ENCODE results near the gene CCDC73.

The CCDC73 gene

DNA sequence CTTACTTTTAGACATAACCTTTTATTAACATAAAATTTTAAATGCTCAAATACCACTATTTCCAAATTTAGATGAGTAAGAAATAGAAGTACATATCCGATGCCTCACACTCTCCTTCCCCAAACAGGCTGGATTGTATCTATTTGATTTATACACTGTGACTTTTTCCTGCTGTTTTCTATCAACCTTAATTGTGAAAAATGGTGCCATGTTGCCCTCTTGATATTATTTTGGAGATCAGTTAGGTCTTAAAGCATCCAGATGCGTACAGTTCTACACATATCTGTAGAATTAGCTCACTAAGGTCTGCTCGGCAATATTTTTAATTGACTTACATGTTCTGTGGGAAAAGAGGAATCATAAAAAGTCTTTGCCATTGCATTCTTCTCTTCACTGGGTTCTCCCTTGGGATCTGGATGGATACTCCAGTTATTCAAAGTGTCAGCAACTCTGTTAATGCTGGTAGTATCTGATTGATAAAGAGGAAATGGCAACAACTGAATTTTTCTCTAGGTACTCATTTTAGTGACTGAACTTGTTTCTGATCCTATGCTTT is 183.6 kb downstream of the CCDC73 start:
- no peak for TF ChIP-seq FOXP2 (optimal IDR thresholded peaks at IDR 0.05; ENCODE audit: borderline replicate concordance, extremely low read depth, extremely low read length, insufficient read depth)
- TF ChIP-seq TAF1 (IDR thresholded peaks at IDR 0.05; ENCODE audit: borderline replicate concordance, insufficient read depth, low read length) = no peak
- no peak for TF ChIP-seq POLR2AphosphoS5 (IDR thresholded peaks at IDR 0.05; ENCODE audit: low read depth, low read length)

GRCh38 chr11:32606220-32606619 is 188.2 kb downstream of the CCDC73 start:
- TF ChIP-seq POLR2AphosphoS5 (IDR thresholded peaks at IDR 0.05; ENCODE audit: low read depth, low read length) (no peak), SIN3A (IDR thresholded peaks at IDR 0.05; ENCODE audit: borderline replicate concordance, insufficient read depth, low read length) (no peak), TAF1 (IDR thresholded peaks at IDR 0.05; ENCODE audit: borderline replicate concordance, insufficient read depth, low read length) (no peak), FOXP2 (optimal IDR thresholded peaks at IDR 0.05; ENCODE audit: borderline replicate concordance, extremely low read depth, extremely low read length, insufficient read depth) (no peak)
- TF ChIP-seq, protein P1, sequence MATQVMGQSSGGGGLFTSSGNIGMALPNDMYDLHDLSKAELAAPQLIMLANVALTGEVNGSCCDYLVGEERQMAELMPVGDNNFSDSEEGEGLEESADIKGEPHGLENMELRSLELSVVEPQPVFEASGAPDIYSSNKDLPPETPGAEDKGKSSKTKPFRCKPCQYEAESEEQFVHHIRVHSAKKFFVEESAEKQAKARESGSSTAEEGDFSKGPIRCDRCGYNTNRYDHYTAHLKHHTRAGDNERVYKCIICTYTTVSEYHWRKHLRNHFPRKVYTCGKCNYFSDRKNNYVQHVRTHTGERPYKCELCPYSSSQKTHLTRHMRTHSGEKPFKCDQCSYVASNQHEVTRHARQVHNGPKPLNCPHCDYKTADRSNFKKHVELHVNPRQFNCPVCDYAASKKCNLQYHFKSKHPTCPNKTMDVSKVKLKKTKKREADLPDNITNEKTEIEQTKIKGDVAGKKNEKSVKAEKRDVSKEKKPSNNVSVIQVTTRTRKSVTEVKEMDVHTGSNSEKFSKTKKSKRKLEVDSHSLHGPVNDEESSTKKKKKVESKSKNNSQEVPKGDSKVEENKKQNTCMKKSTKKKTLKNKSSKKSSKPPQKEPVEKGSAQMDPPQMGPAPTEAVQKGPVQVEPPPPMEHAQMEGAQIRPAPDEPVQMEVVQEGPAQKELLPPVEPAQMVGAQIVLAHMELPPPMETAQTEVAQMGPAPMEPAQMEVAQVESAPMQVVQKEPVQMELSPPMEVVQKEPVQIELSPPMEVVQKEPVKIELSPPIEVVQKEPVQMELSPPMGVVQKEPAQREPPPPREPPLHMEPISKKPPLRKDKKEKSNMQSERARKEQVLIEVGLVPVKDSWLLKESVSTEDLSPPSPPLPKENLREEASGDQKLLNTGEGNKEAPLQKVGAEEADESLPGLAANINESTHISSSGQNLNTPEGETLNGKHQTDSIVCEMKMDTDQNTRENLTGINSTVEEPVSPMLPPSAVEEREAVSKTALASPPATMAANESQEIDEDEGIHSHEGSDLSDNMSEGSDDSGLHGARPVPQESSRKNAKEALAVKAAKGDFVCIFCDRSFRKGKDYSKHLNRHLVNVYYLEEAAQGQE (IDR thresholded peaks at IDR 0.05; ENCODE audit: insufficient read depth in 1 of 2, low read depth in 2 of 2, low read length in 2 of 2) = no peak

GRCh38 chr11:32602657-32603415 is 191.6 kb downstream of the CCDC73 start:
- TF ChIP-seq, protein P1 (IDR thresholded peaks at IDR 0.05; ENCODE audit: insufficient read depth in 1 of 2, low read depth in 2 of 2, low read length in 2 of 2) = no peak
- TF ChIP-seq POLR2AphosphoS5 (IDR thresholded peaks at IDR 0.05; ENCODE audit: low read depth, low read length) (no peak), TAF1 (IDR thresholded peaks at IDR 0.05; ENCODE audit: borderline replicate concordance, insufficient read depth, low read length) (no peak), SIN3A (IDR thresholded peaks at IDR 0.05; ENCODE audit: borderline replicate concordance, insufficient read depth, low read length) (no peak), FOXP2 (optimal IDR thresholded peaks at IDR 0.05; ENCODE audit: borderline replicate concordance, extremely low read depth, extremely low read length, insufficient read depth) (no peak)

GRCh38 chr11:32597921-32598320 is 196.5 kb downstream of the CCDC73 start:
- TF ChIP-seq, protein P1 (IDR thresholded peaks at IDR 0.05; ENCODE audit: insufficient read depth in 1 of 2, low read depth in 2 of 2, low read length in 2 of 2) = no peak
- TF ChIP-seq FOXP2 (optimal IDR thresholded peaks at IDR 0.05; ENCODE audit: borderline replicate concordance, extremely low read depth, extremely low read length, insufficient read depth) = no peak
- no peak for TF ChIP-seq POLR2AphosphoS5 (IDR thresholded peaks at IDR 0.05; ENCODE audit: low read depth, low read length)
- no peak for TF ChIP-seq TAF1 (IDR thresholded peaks at IDR 0.05; ENCODE audit: borderline replicate concordance, insufficient read depth, low read length)
- no peak for TF ChIP-seq SIN3A (IDR thresholded peaks at IDR 0.05; ENCODE audit: borderline replicate concordance, insufficient read depth, low read length)

GRCh38 chr11:32594272-32594671 is 200.2 kb downstream of the CCDC73 start:
- TF ChIP-seq SIN3A (IDR thresholded peaks at IDR 0.05; ENCODE audit: borderline replicate concordance, insufficient read depth, low read length) (no peak), POLR2AphosphoS5 (IDR thresholded peaks at IDR 0.05; ENCODE audit: low read depth, low read length) (no peak), TAF1 (IDR thresholded peaks at IDR 0.05; ENCODE audit: borderline replicate concordance, insufficient read depth, low read length) (no peak), FOXP2 (optimal IDR thresholded peaks at IDR 0.05; ENCODE audit: borderline replicate concordance, extremely low read depth, extremely low read length, insufficient read depth) (no peak)
- TF ChIP-seq, protein P1 (IDR thresholded peaks at IDR 0.05; ENCODE audit: insufficient read depth in 1 of 2, low read depth in 2 of 2, low read length in 2 of 2) = no peak

All from PFSK-1 (cell line).